Neuronal stem cell (in vitro differentiated cells): Measurements from ENCODE around the gene BTF3L4.

ENCODE experiments used
- DNase-seq: peaks from one replicate; pipeline ENCODE4 v3.0.0-alpha.2; 2013; ENCODE audit warnings: low spot score
- H2AFZ ChIP-seq: one replicate; pipeline ENCODE4 v1.6.1; 2013; ENCODE audit warnings: mild to moderate bottlenecking, low read length, inconsistent platforms
- H2AK5ac ChIP-seq: 2 replicates; pipeline ENCODE4 v1.6.1; 2013; ENCODE audit warnings: low read depth, mild to moderate bottlenecking, inconsistent platforms, low read length, moderate library complexity, mixed read lengths
- H2BK120ac ChIP-seq: 2 replicates; pipeline ENCODE4 v1.6.1; 2013; ENCODE audit warnings: low read depth, mild to moderate bottlenecking, inconsistent platforms, low read length, moderate library complexity, mixed read lengths
- H2BK12ac ChIP-seq: one replicate; pipeline ENCODE4 v1.6.1; 2013; ENCODE audit warnings: low read length, inconsistent platforms
- H2BK15ac ChIP-seq: 2 replicates; pipeline ENCODE4 v1.6.1; 2013; ENCODE audit warnings: mild to moderate bottlenecking, low read length, inconsistent platforms, mixed read lengths
- H2BK5ac ChIP-seq: one replicate; pipeline ENCODE4 v1.6.1; 2013; ENCODE audit warnings: inconsistent platforms, mild to moderate bottlenecking, low read length, moderate library complexity
- H3K14ac ChIP-seq: one replicate; pipeline ENCODE4 v1.6.1; 2013; ENCODE audit warnings: low read length, inconsistent platforms
- H3K18ac ChIP-seq: 2 replicates; pipeline ENCODE4 v1.6.1; 2013; ENCODE audit warnings: low read length, inconsistent platforms
- H3K23ac ChIP-seq: 2 replicates; pipeline ENCODE4 v1.6.1; 2013; ENCODE audit warnings: low read depth, mild to moderate bottlenecking, mixed read lengths, low read length, inconsistent platforms; ENCODE audit not compliant: poor library complexity
- H3K27ac ChIP-seq: replicated peaks from 3 replicates; pipeline ENCODE4 v1.5.1; 2013; ENCODE audit warnings: low read length, inconsistent platforms
- H3K27me3 ChIP-seq, 3 experiments: 2 replicates each; pipeline ENCODE4 v1.6.1; 2013; ENCODE audit warnings: low read length in 3 of 3, mild to moderate bottlenecking in 2 of 3, inconsistent platforms in 1 of 3, low read depth in 1 of 3, mixed read lengths in 1 of 3, moderate library complexity in 1 of 3; ENCODE audit not compliant: control insufficient read depth in 3 of 3, insufficient read depth in 3 of 3
- H3K36me3 ChIP-seq, 2 donors: replicated peaks in 1 of 2; 2 replicates each; pipeline ENCODE4 v1.6.1; 2013; ENCODE audit warnings: low read length in 2 of 2; ENCODE audit not compliant: control insufficient read depth in 2 of 2, insufficient read depth in 2 of 2
- H3K4ac ChIP-seq: 2 replicates; pipeline ENCODE4 v1.6.1; 2013; ENCODE audit warnings: inconsistent platforms, mild to moderate bottlenecking, low read length, moderate library complexity
- H3K4me1 ChIP-seq, 2 donors: 1 replicate in 1 of 2; 2 replicates in 1 of 2; pipeline ENCODE4 v1.6.1; 2013; ENCODE audit warnings: low read length in 2 of 2, low read depth in 1 of 2; ENCODE audit not compliant: control insufficient read depth in 2 of 2, insufficient read depth in 1 of 2
- H3K4me2 ChIP-seq: one replicate; pipeline ENCODE4 v1.6.1; 2013; ENCODE audit warnings: mild to moderate bottlenecking, low read length, inconsistent platforms; ENCODE audit not compliant: insufficient read depth, poor library complexity, severe bottlenecking
- H3K4me3 ChIP-seq, 2 donors: 2 replicates each; pipeline ENCODE4 v1.5.1; 2013; ENCODE audit warnings: low read length in 2 of 2, mild to moderate bottlenecking in 2 of 2, inconsistent platforms in 1 of 2, moderate library complexity in 1 of 2
- H3K79me1 ChIP-seq: one replicate; pipeline ENCODE4 v1.6.1; 2013; ENCODE audit warnings: low read depth, mild to moderate bottlenecking, inconsistent platforms, low read length, moderate library complexity
- H3K9ac ChIP-seq: one replicate; pipeline ENCODE4 v1.6.1; 2013; ENCODE audit warnings: mild to moderate bottlenecking, low read depth, low read length, inconsistent platforms; ENCODE audit not compliant: poor library complexity
- H3K9me3 ChIP-seq, 2 donors: replicated peaks in 1 of 2; 2 replicates each; pipeline versions ENCODE3 to v1.6.1; 2013; ENCODE audit warnings: low read length in 2 of 2, mild to moderate bottlenecking in 2 of 2, inconsistent platforms in 1 of 2, low read depth in 1 of 2, mixed read lengths in 1 of 2, moderate library complexity in 1 of 2; ENCODE audit not compliant: control insufficient read depth in 2 of 2, insufficient read depth in 1 of 2
- H4K8ac ChIP-seq: one replicate; pipeline ENCODE4 v1.6.1; 2013; ENCODE audit warnings: low read depth, mild to moderate bottlenecking, inconsistent platforms, low read length, moderate library complexity
- H4K91ac ChIP-seq: one replicate; pipeline ENCODE4 v1.6.1; 2013; ENCODE audit warnings: low read length, low read depth, mild to moderate bottlenecking, inconsistent platforms; ENCODE audit not compliant: poor library complexity
- WGBS, 2 donors: extraction: QIAGEN DNeasy Blood & Tissue Kit; methylation state at CpG; one replicate each; pipeline ENCODE4 v1.1.7; 2013; ENCODE audit warnings: missing lambda C conversion rate in 2 of 2, mixed read lengths in 1 of 2; ENCODE audit not compliant: insufficient read length in 2 of 2, insufficient replicate concordance in 1 of 2; ENCODE audit errors: extremely low coverage in 2 of 2; 5-methylcytosine and 5-hydroxymethylcytosine counted together

Gene BTF3L4

DNA sequence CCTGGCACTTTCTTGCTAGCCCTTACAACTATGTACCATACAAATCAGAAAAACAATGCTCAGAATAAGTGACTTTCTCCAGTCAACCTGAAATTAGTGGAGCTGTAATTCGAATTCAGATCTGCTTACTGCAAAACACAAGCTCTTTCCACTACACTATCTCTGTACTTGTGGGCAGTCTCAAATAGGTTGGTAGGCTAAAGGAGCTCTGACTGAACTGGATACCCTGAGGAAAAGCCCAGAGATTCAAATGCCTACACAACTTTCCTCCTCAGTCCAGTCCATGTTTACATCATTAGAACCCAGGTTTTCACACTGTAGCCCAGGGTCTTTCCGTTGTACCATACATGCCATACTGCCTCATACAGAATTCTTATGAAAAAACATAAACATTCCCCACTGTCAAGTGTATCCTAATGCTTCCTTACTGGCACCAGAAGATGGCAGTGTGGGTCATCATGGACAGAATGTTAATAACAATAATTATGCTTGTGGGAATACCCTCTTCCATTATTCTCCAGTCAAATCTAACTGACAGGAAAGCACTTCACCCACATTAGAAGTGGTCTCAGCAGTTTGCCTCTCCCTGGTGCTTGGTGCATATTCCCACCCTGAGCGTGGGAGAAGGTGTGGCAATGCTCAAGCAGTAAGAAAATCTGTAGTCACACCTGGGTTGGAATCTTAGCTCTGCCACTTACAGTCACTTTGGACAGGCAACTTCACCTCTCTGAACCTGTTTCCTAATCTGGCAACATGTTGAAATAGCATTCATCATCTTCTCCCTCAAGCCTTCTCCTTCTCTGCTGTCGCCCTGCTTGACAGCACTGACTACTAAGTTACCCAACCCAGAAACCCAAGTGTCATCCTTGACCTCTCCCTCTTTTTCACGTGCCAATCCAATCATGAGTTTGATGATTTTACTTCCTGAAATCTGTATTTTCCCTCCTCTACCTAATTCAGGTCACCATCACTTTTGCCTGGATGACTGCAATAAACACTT lies 71.4 kb downstream of the BTF3L4 start:
- H4K91ac ChIP-seq: no peak overlapping the region
- H3K27me3 ChIP-seq: peaks cover 0 to 18% (median 0%) of the 10 kb centered on the region in 3 experiments
- no peak for DNase-seq
- H3K79me1 ChIP-seq: no peaks in the 10 kb centered on the region
- H2BK5ac ChIP-seq: no peak overlapping the region
- no peak overlapping the region for H3K14ac ChIP-seq
- H3K4me3 ChIP-seq: no peak overlapping the region
- no peaks in the 10 kb centered on the region for H3K36me3 ChIP-seq
- no peak overlapping the region for H2BK120ac ChIP-seq
- H4K8ac ChIP-seq: no peak overlapping the region
- H3K9me3 ChIP-seq: no peaks in the 10 kb centered on the region
- H2AFZ ChIP-seq: no peak overlapping the region
- H2AK5ac ChIP-seq: no peak overlapping the region
- no peak overlapping the region for H2BK12ac ChIP-seq
- H3K4ac ChIP-seq: no peak overlapping the region
- no peak overlapping the region for H3K9ac ChIP-seq
- H2BK15ac ChIP-seq: no peak overlapping the region
- no peak overlapping the region for H3K23ac ChIP-seq
- WGBS, 2 donors: no CpG with 5 or more reads among the region's 5 CpGs
- no peaks in the 10 kb centered on the region for H3K4me1 ChIP-seq
- no peak overlapping the region for H3K18ac ChIP-seq
- H3K27ac ChIP-seq: no peak overlapping the region
- no peak overlapping the region for H3K4me2 ChIP-seq

DNA sequence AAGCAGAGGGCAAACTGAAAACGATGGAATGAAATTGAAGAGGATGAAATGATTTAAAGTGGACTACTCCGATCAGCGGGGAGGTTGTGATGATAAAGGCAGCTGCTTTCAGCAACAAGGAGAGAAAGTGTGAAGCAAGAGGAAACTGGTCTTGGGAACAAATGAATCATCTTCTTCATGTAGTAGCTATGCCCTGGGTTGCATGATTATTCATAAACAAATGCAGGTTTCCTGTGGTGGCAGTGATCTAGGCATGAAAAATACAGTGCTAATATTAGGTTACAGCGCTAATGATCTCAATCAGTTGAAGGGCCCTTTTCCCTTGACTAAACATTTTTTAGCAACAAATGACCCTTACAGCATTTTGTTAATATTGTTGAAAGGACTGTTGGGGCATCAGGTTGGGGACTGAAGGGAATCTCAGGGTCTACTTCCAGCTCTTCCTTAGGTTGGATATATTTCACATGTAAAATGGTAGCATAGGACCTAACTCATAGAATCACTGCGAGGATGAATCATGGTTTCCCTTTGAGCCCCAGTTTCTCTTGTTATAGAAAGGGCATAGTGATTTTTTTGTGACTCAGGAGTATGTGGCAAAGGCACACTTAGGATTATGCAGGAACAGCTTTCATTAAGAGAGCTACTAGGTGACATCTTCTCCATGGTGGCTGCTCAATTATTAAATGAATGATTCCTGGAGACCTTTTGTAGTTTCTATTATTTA lies 83.9 kb downstream of the BTF3L4 start:
- no peak overlapping the region for H2AFZ ChIP-seq
- DNase-seq: no peak
- H3K79me1 ChIP-seq: peaks cover 8% of the 10 kb centered on the region
- no peak overlapping the region for H3K18ac ChIP-seq
- no peak overlapping the region for H4K8ac ChIP-seq
- H3K4me2 ChIP-seq: no peak overlapping the region
- H3K9me3 ChIP-seq: peaks cover 0 to 1% of the 10 kb centered on the region in 2 donors
- no peak overlapping the region for H3K4ac ChIP-seq
- no peak overlapping the region for H3K9ac ChIP-seq
- H2AK5ac ChIP-seq: no peak overlapping the region
- WGBS, 2 donors: no CpG with 5 or more reads among the region's 5 CpGs
- H3K27ac ChIP-seq: no peak overlapping the region
- H2BK15ac ChIP-seq: no peak overlapping the region
- no peak overlapping the region for H2BK120ac ChIP-seq
- no peak overlapping the region for H3K14ac ChIP-seq
- no peaks in the 10 kb centered on the region for H3K36me3 ChIP-seq
- H3K23ac ChIP-seq: no peak overlapping the region
- no peaks in the 10 kb centered on the region for H3K4me1 ChIP-seq
- no peak overlapping the region for H2BK5ac ChIP-seq
- H3K27me3 ChIP-seq: peaks cover 0 to 13% (median 0%) of the 10 kb centered on the region in 3 experiments
- H3K4me3 ChIP-seq: no peak overlapping the region
- no peak overlapping the region for H2BK12ac ChIP-seq
- no peak overlapping the region for H4K91ac ChIP-seq
